H9 (cell line): Measurements from ENCODE around the gene PFDN2. TPM values are rescaled to one million over a fixed set of nuclear protein-coding genes. Genes with fewer than 3 reads are reported as not detected.

Experiments
- DNase-seq: peaks from one replicate; pipeline ENCODE4 v3.0.0-alpha.2; 2017
- H2AFZ ChIP-seq: one replicate; pipeline ENCODE4 v1.6.1; 2013; ENCODE audit warnings: mild to moderate bottlenecking, low read length, control low read depth, moderate library complexity
- H2AK5ac ChIP-seq: 2 replicates; pipeline ENCODE4 v1.6.1; 2013; ENCODE audit warnings: low read length, control low read depth, mixed read lengths; ENCODE audit not compliant: insufficient read length
- H2BK120ac ChIP-seq: one replicate; pipeline ENCODE4 v1.6.1; 2013; ENCODE audit warnings: low read depth, mild to moderate bottlenecking, low read length, control low read depth, inconsistent platforms; ENCODE audit not compliant: poor library complexity, severe bottlenecking
- H2BK12ac ChIP-seq: 2 replicates; pipeline ENCODE4 v1.6.1; 2013; ENCODE audit warnings: low read length, control low read depth, mixed read lengths, low read depth; ENCODE audit not compliant: insufficient read length
- H2BK15ac ChIP-seq: 2 replicates; pipeline ENCODE4 v1.6.1; 2013; ENCODE audit warnings: low read depth, low read length, control low read depth
- H2BK20ac ChIP-seq: one replicate; pipeline ENCODE4 v1.6.1; 2013; ENCODE audit warnings: low read depth, mild to moderate bottlenecking, low read length, control low read depth, inconsistent platforms; ENCODE audit not compliant: poor library complexity, severe bottlenecking
- H2BK5ac ChIP-seq: 2 replicates; pipeline ENCODE4 v1.6.1; 2013; ENCODE audit warnings: low read length, control low read depth, mixed read lengths; ENCODE audit not compliant: insufficient read length
- H3K14ac ChIP-seq: 2 replicates; pipeline ENCODE4 v1.6.1; 2013; ENCODE audit warnings: low read length, control low read depth; ENCODE audit not compliant: insufficient read depth
- H3K18ac ChIP-seq: 2 replicates; pipeline ENCODE4 v1.6.1; 2013; ENCODE audit warnings: low read depth, mild to moderate bottlenecking, mixed read lengths, low read length, control low read depth; ENCODE audit not compliant: insufficient read length
- H3K23ac ChIP-seq: 2 replicates; pipeline ENCODE4 v1.6.1; 2013; ENCODE audit warnings: low read length, control low read depth, mixed read lengths, low read depth; ENCODE audit not compliant: insufficient read length
- H3K23me2 ChIP-seq: 2 replicates; pipeline ENCODE4 v1.6.1; 2013; ENCODE audit warnings: low read depth, mild to moderate bottlenecking, mixed read lengths, low read length, control low read depth; ENCODE audit not compliant: insufficient read length, poor library complexity, severe bottlenecking
- H3K27ac ChIP-seq: 2 replicates; pipeline ENCODE4 v1.5.1; 2013; ENCODE audit warnings: low read length, control low read depth, mixed read lengths, low read depth; ENCODE audit not compliant: insufficient read length
- H3K27me3 ChIP-seq: 2 replicates; pipeline ENCODE4 v1.6.1; 2013; ENCODE audit warnings: low read length, control low read depth, inconsistent platforms; ENCODE audit not compliant: insufficient read depth
- H3K4ac ChIP-seq: 2 replicates; pipeline ENCODE4 v1.6.1; 2013; ENCODE audit warnings: low read depth, mild to moderate bottlenecking, control low read depth, inconsistent platforms, low read length, moderate library complexity
- H3K4me1 ChIP-seq: 2 replicates; pipeline ENCODE4 v1.6.1; 2013; ENCODE audit warnings: low read length, control low read depth, inconsistent platforms; ENCODE audit not compliant: insufficient read depth
- H3K4me2 ChIP-seq: 2 replicates; pipeline ENCODE4 v1.6.1; 2013; ENCODE audit warnings: low read length, control low read depth, mixed read lengths; ENCODE audit not compliant: insufficient read length, insufficient read depth
- H3K56ac ChIP-seq: 2 replicates; pipeline ENCODE4 v1.6.1; 2013; ENCODE audit warnings: low read depth, mild to moderate bottlenecking, mixed read lengths, low read length, control low read depth; ENCODE audit not compliant: insufficient read length
- H3K79me1 ChIP-seq: 2 replicates; pipeline ENCODE4 v1.6.1; 2013; ENCODE audit warnings: low read depth, mild to moderate bottlenecking, moderate library complexity, low read length, control low read depth, inconsistent platforms; ENCODE audit not compliant: insufficient read depth, poor library complexity, severe bottlenecking
- H3K79me2 ChIP-seq: 2 replicates; pipeline ENCODE4 v1.6.1; 2013; ENCODE audit warnings: low read length, control low read depth, inconsistent platforms; ENCODE audit not compliant: insufficient read depth
- H3K9ac ChIP-seq: 2 replicates; pipeline ENCODE4 v1.6.1; 2013; ENCODE audit warnings: low read length, control low read depth, mixed read lengths; ENCODE audit not compliant: insufficient read length; ENCODE audit errors: extremely low read depth
- H3K9me3 ChIP-seq: one replicate; pipeline ENCODE4 v1.6.1; 2013; ENCODE audit warnings: low read depth, low read length, inconsistent platforms; ENCODE audit not compliant: control insufficient read depth
- H3T11ph ChIP-seq: one replicate; pipeline ENCODE4 v1.6.1; 2013; ENCODE audit warnings: mild to moderate bottlenecking, low read length, control low read depth, inconsistent platforms
- H4K20me1 ChIP-seq: one replicate; pipeline ENCODE4 v1.6.1; 2013; ENCODE audit not compliant: control insufficient read depth, insufficient read length, insufficient read depth
- H4K5ac ChIP-seq: 2 replicates; pipeline ENCODE4 v1.6.1; 2013; ENCODE audit warnings: low read depth, mild to moderate bottlenecking, mixed read lengths, low read length, control low read depth; ENCODE audit not compliant: insufficient read length
- H4K8ac ChIP-seq: replicated peaks from 2 replicates; pipeline ENCODE4 v1.6.1; 2013; ENCODE audit warnings: low read length, control low read depth, mixed read lengths, low read depth; ENCODE audit not compliant: insufficient read length
- H4K91ac ChIP-seq: 2 replicates; pipeline ENCODE4 v1.6.1; 2013; ENCODE audit warnings: low read depth, mild to moderate bottlenecking, moderate library complexity, mixed read lengths, low read length, control low read depth; ENCODE audit not compliant: insufficient read length
- H3K27ac Mint-ChIP-seq, 3 experiments: 2 replicates in 2 of 3; 3 replicates in 1 of 3; pipeline ENCODE4 v1.8.0; 2020 to 2021; ENCODE audit warnings: mixed read lengths in 3 of 3, mild to moderate bottlenecking in 1 of 3, moderate library complexity in 1 of 3
- H3K27me3 Mint-ChIP-seq: 2 replicates; pipeline ENCODE4 v1.8.0; 2021; ENCODE audit warnings: low read depth, mild to moderate bottlenecking, moderate library complexity, mixed read lengths
- H3K36me3 Mint-ChIP-seq, 3 experiments: 2 replicates in 2 of 3; 3 replicates in 1 of 3; pipeline ENCODE4 v1.8.0; 2020 to 2021; ENCODE audit warnings: low read depth in 3 of 3, mixed read lengths in 3 of 3; ENCODE audit not compliant: insufficient read depth in 1 of 3
- H3K4me1 Mint-ChIP-seq, 2 experiments: 2 replicates each; pipeline ENCODE4 v1.8.0; 2020; ENCODE audit warnings: mixed read lengths in 2 of 2
- H3K4me3 Mint-ChIP-seq, 2 experiments: 2 replicates in 1 of 2; 3 replicates in 1 of 2; pipeline ENCODE4 v1.8.0; 2020 to 2021; ENCODE audit warnings: mild to moderate bottlenecking in 2 of 2, mixed read lengths in 2 of 2, moderate library complexity in 1 of 2
- H3K9me3 Mint-ChIP-seq, 2 experiments: 2 replicates in 1 of 2; 3 replicates in 1 of 2; pipeline ENCODE4 v1.8.0; 2020; ENCODE audit warnings: mild to moderate bottlenecking in 2 of 2, mixed read lengths in 2 of 2, moderate library complexity in 1 of 2
- CTCF ChIP-seq: fragments of 200-600 bp; sonication (generic); conservative IDR thresholded peaks from 3 replicates; pipeline ENCODE4 v1.8.0; 2021; ENCODE audit warnings: antibody characterized with exemption, mild to moderate bottlenecking
- WGBS: extraction: QIAGEN DNeasy Blood & Tissue Kit; methylation state at CpG from one replicate; pipeline ENCODE4 v1.1.7; 2013; ENCODE audit warnings: missing lambda C conversion rate, low lambda C conversion rate, mixed read lengths; ENCODE audit not compliant: insufficient read length; ENCODE audit errors: extremely low coverage; 5-methylcytosine and 5-hydroxymethylcytosine counted together
- total RNA-seq: library from RNA; stranded (reverse); gene quantifications from 2 replicates; pipeline ENCODE4 v1.2.1, GENCODE V29; 2021

Gene PFDN2
- total RNA-seq, 1 experiment from 2014 or later, result 71.8 TPM

- Histone ChIP-seq H2BK5ac (no peak overlapping the region), H3K27ac (no peak overlapping the region), H3K4ac (no peak overlapping the region), H3K79me2 (no peaks in the 10 kb centered on the region), H2BK15ac (no peak overlapping the region), H3K4me1 (no peaks in the 10 kb centered on the region), H3K27me3 (no peaks in the 10 kb centered on the region; the same call in 1 of the 2 replicates), H3K4me2 (no peak overlapping the region), H2AK5ac (no peak overlapping the region), H4K91ac (no peak overlapping the region), H3K14ac (no peak overlapping the region), H4K5ac (no peak overlapping the region), H2BK20ac (no peak overlapping the region), H2AFZ (no peak overlapping the region), H3K18ac (no peak overlapping the region), H3K56ac (no peak overlapping the region), H4K20me1 (no peaks in the 10 kb centered on the region), H2BK12ac (no peak overlapping the region), H3T11ph (no peak overlapping the region), H3K79me1 (no peaks in the 10 kb centered on the region), H4K8ac (no peak overlapping the region), H3K23me2 (no peaks in the 10 kb centered on the region), H3K9me3 (no peaks in the 10 kb centered on the region), H3K23ac (no peak overlapping the region), H3K9ac (no peak overlapping the region), H2BK120ac (no peak overlapping the region)
- H3K4me3 Mint-ChIP-seq, result no peak overlapping the region
- no peaks in the 10 kb centered on the region for H3K36me3 Mint-ChIP-seq
- no peak overlapping the region for H3K27ac Mint-ChIP-seq
- no peaks in the 10 kb centered on the region for H3K9me3 Mint-ChIP-seq
- DNase-seq, result no peak
- WGBS, result no CpG with 5 or more reads among the region's 3 CpGs
- no peak for TF ChIP-seq CTCF
- peaks cover 17 to 18% of the 10 kb centered on the region in 2 experiments for H3K4me1 Mint-ChIP-seq
- H3K27me3 Mint-ChIP-seq, result peaks cover 7% of the 10 kb centered on the region
Observed at GRCh38 chr1:161090617-161091016, 27.2 kb downstream of the PFDN2 start.
